ENCODE measurements around the gene MSI2.

DNA sequence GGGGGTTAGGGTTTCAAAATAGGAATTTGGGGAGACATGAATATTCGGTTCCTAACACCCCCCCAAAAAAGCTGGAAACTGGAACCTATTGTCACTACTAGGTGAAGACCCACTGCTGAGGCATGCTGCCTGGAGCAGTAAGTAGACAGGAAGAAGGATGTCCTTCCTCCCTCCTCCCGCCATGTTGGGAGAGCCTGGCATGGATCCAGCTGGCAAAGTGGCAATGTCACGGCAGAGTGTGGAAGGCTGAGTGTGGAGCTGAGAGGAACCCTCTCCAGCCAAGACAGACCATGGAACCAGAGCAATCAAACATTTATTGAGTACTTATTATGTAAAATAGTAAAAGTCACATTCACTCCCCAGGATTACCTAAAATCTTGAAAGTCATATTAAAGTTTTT lies 439.7 kb downstream of the MSI2 start:
- no peak for TF ChIP-seq POLR2A (IDR thresholded peaks at IDR 0.05; ENCODE audit: low read depth, low read length)
- no peak for TF ChIP-seq POLR2AphosphoS5 (IDR thresholded peaks at IDR 0.05; ENCODE audit: low read depth, low read length)
- TF ChIP-seq TAF1 (IDR thresholded peaks at IDR 0.05; ENCODE audit: borderline replicate concordance, low read depth, low read length), result no peak
